HG03342 (cell line): ENCODE results near the gene HHATL.

ENCODE experiments used
- ATAC-seq: cut with Tn5 transposase; IDR thresholded peaks from one replicate; pipeline ENCODE4 v1.9.1; 2021; ENCODE audit warnings: mild to moderate bottlenecking, moderate library complexity; ENCODE audit not compliant: unreplicated experiment

Gene HHATL

DNA sequence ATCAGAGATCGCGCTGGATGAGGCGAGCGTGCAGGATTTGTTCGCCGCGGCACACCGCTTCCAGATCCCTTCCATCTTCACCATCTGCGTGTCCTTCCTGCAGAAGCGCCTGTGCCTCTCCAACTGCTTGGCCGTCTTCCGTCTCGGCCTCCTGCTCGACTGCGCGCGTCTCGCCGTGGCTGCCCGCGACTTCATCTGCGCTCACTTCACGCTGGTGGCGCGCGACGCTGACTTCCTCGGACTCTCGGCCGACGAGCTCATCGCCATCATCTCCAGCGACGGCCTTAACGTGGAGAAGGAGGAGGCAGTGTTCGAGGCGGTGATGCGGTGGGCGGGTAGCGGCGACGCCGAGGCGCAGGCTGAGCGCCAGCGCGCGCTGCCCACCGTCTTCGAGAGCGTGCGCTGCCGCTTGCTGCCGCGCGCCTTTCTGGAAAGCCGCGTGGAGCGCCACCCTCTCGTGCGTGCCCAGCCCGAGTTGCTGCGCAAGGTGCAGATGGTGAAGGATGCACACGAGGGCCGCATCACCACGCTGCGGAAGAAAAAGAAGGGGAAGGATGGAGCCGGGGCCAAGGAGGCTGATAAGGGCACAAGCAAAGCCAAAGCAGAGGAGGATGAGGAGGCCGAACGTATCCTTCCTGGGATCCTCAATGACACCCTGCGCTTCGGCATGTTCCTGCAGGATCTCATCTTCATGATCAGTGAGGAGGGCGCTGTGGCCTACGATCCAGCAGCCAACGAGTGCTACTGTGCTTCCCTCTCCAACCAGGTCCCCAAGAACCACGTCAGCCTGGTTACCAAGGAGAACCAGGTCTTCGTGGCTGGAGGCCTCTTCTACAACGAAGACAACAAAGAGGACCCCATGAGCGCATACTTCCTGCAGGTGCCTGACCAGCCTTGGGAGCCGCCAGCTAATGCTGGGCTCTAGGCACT is 16.4 kb downstream of the HHATL start:
- ATAC-seq, result no peak

GRCh38 chr3:42685363-42685881 is 17.2 kb downstream of the HHATL start, which contains the start of gene KLHL40:
Gene KLHL40 (plus strand): TSS chr3:42685537. CDS start chr3:42685619, 82 bp downstream.
- ATAC-seq, result no peak

DNA sequence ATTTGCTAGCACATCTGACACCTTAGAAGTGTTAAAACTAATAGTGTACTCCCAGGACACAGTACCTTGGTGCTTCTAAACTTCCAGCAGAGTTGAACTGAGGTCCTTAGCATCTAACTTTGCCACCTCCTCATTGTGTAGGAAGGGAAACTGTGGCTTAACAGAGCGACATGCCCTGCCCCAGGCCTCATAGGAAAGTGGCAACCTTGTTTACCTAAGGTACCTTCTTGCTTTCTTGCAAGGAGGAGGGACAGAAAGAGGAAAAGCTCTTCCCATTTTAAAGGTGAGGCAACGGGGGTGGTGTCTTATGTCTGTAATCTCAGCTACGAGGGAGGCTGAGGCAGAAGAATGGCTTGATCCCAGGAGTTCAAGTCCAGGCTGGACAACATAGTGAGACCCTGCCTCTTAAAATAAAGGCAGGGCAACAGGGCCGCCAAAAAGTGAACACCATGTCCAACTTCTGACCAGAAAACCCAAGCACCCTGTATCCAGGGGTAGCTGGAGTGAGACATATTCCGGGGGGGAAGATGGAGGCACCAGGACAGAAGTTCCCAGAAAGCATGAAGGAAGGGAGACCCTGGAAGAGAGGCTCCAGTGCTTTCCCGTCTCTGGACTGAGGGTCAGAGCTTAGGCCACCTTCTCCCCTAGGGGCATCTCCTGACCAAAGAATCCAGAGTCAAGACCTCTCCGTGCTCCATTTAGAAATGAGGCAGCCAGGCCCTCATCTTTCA is 17.8 kb downstream of the HHATL start:
- no peak for ATAC-seq

DNA sequence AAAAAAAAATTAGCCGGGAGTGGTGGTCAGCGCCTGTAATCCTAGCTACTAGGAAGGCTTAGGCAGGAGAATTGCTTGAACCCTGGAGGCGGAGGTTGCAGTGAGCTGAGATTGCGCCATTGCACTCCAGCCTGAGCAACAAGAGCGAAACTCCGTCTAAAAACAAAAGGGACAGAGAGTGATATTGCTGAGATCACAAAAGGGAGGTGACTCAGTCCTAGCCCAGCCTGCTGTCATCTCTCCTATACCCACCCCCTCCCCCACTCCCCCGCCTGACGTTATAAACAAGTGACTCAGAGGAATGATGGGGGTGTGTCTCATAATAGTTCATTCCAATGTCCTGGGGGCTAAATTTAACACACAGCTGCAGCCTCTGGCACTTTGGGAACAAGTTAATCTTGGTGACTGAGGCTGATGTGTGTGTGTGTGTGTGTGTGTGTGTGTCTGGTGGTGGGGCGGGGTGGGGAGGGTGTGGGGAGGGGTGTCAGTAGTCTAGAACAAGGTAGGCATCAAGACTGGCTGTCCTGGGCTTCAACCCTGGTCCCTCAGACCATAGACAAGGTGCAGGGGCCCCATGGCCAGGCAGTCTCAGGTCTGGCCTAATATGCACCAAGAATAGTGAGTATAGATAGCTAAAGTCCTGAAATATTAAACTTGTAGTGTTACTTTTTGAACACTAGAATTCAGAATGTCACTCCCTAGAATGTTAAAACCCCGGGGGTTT is 18.6 kb downstream of the HHATL start:
- no peak for ATAC-seq

DNA sequence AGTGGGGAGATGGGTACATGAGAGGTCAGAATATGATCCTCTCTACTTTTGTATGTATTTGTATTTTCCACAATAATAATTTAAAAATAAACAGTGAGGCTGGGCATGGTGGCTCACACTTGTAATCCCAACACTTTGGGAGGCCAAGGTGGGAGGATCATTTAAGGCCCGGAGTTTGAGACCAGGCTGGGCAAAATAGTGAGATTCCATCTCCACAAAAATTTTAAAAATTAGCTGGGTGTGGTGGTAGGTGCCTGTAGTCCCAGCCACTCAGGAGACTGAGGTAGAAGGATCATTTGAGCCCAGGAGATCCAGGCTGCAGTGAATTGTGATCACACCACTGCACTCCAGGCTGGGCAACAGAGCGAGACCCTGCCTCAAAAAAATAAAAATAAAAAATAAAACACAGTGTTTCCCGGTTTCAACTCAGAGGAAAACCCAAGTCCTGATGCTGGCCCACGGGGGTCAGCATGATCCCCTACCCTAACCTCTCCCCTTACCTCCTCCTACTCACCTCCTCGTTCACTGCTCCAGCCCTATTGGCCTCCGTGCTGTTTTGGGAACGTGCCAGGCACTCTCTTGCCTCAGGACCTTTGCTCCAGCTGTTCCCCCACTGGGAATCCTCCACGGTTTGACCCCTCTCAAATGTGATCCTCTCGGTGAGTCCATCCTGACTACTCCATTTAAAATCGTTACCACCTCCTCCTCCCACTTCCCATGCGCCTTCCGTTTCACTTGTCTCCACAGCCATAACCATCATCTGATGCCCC is 20.1 kb downstream of the HHATL start:
- no peak for ATAC-seq

DNA sequence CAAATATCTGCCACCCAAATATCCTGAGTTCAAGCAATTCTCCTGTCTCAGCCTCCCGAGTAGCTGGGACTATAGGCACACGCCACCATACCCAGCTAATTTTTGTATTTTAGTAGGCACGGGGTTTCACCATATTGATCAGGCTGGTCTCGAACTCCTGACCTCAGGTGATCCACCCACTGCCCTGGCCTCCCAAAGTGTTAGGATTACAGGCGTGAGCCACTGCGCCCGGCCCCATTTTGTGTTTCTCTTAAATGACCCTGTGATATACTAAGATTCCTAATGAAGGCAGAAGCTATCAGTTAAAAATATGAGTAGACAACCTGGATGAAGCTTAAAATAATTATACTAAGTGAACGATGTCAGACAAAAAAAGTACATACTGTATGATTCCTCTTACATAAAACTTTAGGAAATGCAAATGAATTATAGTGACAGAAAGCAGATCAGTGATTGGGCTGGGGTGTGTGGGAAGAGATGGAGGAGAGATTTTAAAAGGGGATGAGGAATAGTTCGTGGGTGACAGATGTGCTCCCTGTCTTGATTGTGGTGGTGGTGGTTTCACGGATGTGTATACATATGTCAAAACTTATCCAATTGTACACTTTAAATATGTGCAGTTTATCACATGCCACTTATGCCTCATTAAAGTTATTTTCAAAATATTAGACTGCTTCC is 21.1 kb downstream of the HHATL start:
- ATAC-seq, result no peak

DNA sequence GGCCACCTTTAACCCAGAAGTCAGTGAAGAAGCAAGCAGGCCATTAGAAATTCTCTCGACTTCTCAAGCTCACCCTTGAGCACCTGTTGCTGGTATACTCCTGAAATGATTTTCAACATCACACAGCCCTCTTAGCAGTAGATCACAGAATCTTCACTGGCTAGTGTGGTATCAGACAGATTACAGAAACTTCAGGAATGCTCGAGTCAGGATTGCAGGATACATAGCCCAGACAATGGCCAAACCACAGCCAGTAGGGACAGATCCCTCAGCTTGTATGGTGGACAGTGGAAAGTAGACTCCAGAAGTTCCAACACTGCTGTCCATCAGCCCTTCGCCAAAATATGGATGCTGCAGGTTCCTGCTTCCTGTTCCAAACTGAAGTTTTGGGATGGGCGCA is 21.8 kb downstream of the HHATL start:
- ATAC-seq, result no peak

DNA sequence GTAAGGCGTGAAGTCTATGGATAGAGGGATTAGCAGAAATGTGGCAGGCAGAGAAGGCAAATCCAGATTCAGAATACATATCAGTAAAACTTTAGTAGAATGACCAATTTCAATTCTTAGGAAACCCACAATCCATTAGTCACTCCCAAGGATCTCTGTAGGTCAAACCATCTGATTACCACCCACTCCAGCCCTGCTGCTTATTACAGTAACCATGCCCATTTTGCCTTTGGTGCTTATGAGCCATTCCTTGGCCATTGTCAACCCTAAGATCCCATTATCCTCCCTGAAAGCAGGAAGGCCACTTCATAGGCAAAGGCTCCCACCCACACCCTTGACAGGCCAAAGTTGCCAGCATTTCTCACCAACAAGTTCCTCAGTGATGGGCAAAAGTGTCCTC is 22.3 kb downstream of the HHATL start:
- no peak for ATAC-seq

DNA sequence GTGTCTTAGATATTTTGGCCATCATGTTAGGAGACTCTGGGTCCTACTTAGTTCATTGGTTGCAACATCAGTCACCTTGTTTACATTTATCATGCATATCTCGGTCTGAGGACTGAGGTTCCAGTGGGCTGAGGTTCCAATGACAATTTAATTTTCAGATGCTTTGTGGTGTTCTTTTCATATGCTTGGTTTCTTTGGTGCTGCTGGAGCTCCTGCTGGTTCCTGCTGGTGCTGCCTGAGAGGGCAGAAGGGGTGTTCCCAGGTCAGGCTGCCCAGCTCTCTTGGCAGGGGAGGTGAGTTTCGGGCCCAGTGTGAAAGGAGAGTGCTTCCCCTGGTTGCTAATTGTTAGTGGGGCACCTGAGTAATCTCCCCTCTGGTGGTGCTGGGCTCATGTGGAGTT is 24.2 kb downstream of the HHATL start:
- no peak for ATAC-seq

DNA sequence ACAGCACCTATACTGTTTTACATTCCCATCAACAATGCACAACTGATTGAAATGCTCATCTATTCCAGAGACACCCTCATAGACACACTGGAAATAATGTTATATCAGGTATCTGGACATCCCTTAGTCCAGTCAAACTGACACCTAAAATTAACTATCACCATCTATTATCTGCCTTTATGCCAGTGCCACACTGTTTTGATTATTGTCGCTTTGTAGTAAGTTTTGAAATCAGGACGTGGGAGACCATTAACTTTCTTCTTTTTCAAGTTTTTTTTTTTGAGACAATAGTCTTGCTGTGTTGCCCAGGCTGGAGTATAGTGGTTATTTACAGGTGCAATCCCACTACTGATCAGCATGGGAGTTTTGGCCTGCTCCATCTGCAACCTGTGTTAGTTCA is 26.7 kb downstream of the HHATL start:
- ATAC-seq, result no peak

- ATAC-seq, result no peak
Measured at GRCh38 chr3:42674146-42674545, 28.5 kb downstream of the HHATL start.

GRCh38 chr3:42673082-42673481 is 29.5 kb downstream of the HHATL start:
- ATAC-seq, result no peak

GRCh38 chr3:42672515-42672914 is 30.1 kb downstream of the HHATL start:
- no peak for ATAC-seq

- ATAC-seq, result no peak
Measured at GRCh38 chr3:42670670-42671069, 31.9 kb downstream of the HHATL start.

GRCh38 chr3:42670051-42670576 is 32.5 kb downstream of the HHATL start:
- ATAC-seq, result no peak

DNA sequence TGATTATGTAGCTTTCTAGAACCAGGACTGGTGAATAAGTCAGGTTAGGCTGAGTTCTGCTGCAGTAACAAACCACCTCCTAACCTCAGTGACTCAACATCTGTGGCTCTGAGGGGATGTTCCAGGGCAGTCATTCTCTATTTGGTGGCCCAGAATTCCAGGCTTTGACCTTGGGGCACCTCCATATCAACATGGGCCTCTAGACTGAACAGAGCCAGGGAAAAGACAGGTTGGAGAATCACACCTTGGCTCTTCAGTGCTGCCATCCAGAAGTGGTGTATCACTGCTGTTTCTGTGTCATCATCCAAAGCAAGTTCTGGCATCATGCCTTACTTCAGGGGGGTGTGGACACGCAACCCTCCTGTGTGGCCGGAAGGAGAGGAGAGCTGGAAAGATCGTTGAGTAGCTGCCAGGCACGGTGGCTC is 33.8 kb downstream of the HHATL start:
- ATAC-seq, result no peak

GRCh38 chr3:42668413-42668760 is 34.2 kb downstream of the HHATL start:
- no peak for ATAC-seq

- ATAC-seq, result no peak
Measured at GRCh38 chr3:42667523-42668412, 34.8 kb downstream of the HHATL start.

GRCh38 chr3:42667096-42667522 is 35.5 kb downstream of the HHATL start:
- no peak for ATAC-seq
